Mesothelial cell of epicardium (in vitro differentiated cells): Measurements from ENCODE around the gene SALL2. TPM values are rescaled to one million over a fixed set of nuclear protein-coding genes. Genes with fewer than 3 reads are reported as not detected.

Source experiments
- DNase-seq, 2 experiments: peaks; one replicate each; pipeline ENCODE4 v3.0.0; 2021; ENCODE audit warnings: low spot score in 2 of 2; ENCODE audit not compliant: unreplicated experiment in 2 of 2
- H3K27ac Mint-ChIP-seq: 2 replicates; pipeline ENCODE4 v1.8.0; 2021; ENCODE audit warnings: mixed read lengths
- H3K27me3 Mint-ChIP-seq: 2 replicates; pipeline ENCODE4 v1.8.0; 2021; ENCODE audit warnings: low read depth, mixed read lengths
- H3K36me3 Mint-ChIP-seq: 2 replicates; pipeline ENCODE4 v1.8.0; 2021; ENCODE audit warnings: mixed read lengths
- H3K4me1 Mint-ChIP-seq: 2 replicates; pipeline ENCODE4 v1.8.0; 2021; ENCODE audit warnings: mixed read lengths
- H3K4me3 Mint-ChIP-seq: 2 replicates; pipeline ENCODE4 v1.8.0; 2021; ENCODE audit warnings: mild to moderate bottlenecking, moderate library complexity, mixed read lengths
- H3K9me3 Mint-ChIP-seq: 2 replicates; pipeline ENCODE4 v1.8.0; 2021; ENCODE audit warnings: mixed read lengths
- total RNA-seq: library from RNA; stranded (reverse); gene quantifications from 3 replicates; pipeline ENCODE4 v1.2.1, GENCODE V29; 2021
- TF ChIP-seq, protein P1 (sequence below): fragments of 200-600 bp; sonication (generic); IDR thresholded peaks from one replicate; pipeline ENCODE4 v1.5.0; 2021; ENCODE audit warnings: antibody characterized with exemption; ENCODE audit not compliant: unreplicated experiment

The SALL2 gene
- total RNA-seq, 1 donor from 2014 or later = 44.6 TPM

DNA sequence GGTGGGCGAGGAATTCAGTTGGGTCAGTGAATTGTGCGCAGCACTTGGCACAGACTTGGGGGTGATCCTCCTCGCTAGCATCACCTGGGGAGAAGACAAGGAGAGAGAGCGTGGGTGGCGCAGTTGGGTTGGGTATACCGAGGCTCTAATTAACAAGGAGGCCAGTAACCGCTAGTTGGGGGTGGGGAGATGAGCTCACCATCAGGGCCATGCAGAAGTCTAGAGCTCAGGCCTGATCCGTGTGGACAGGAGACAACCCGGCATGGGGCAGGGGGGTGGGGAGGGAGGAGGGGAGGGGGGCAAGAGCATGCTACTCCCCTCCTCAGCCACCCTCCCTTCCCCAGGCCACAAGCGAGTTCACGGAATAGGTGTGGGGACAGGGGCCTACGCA is 580 bp downstream of the SALL2 start:
- Mint-ChIP-seq H3K36me3 (peaks cover 30% of the 10 kb centered on the region), H3K27me3 (no peaks in the 10 kb centered on the region), H3K27ac (peak overlapping the region; percentile 51), H3K9me3 (no peaks in the 10 kb centered on the region), H3K4me3 (peak overlapping the region; percentile 80), H3K4me1 (peaks cover 30% of the 10 kb centered on the region)
- TF ChIP-seq, protein P1, sequence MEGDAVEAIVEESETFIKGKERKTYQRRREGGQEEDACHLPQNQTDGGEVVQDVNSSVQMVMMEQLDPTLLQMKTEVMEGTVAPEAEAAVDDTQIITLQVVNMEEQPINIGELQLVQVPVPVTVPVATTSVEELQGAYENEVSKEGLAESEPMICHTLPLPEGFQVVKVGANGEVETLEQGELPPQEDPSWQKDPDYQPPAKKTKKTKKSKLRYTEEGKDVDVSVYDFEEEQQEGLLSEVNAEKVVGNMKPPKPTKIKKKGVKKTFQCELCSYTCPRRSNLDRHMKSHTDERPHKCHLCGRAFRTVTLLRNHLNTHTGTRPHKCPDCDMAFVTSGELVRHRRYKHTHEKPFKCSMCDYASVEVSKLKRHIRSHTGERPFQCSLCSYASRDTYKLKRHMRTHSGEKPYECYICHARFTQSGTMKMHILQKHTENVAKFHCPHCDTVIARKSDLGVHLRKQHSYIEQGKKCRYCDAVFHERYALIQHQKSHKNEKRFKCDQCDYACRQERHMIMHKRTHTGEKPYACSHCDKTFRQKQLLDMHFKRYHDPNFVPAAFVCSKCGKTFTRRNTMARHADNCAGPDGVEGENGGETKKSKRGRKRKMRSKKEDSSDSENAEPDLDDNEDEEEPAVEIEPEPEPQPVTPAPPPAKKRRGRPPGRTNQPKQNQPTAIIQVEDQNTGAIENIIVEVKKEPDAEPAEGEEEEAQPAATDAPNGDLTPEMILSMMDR = no peak
- no peak for DNase-seq

DNA sequence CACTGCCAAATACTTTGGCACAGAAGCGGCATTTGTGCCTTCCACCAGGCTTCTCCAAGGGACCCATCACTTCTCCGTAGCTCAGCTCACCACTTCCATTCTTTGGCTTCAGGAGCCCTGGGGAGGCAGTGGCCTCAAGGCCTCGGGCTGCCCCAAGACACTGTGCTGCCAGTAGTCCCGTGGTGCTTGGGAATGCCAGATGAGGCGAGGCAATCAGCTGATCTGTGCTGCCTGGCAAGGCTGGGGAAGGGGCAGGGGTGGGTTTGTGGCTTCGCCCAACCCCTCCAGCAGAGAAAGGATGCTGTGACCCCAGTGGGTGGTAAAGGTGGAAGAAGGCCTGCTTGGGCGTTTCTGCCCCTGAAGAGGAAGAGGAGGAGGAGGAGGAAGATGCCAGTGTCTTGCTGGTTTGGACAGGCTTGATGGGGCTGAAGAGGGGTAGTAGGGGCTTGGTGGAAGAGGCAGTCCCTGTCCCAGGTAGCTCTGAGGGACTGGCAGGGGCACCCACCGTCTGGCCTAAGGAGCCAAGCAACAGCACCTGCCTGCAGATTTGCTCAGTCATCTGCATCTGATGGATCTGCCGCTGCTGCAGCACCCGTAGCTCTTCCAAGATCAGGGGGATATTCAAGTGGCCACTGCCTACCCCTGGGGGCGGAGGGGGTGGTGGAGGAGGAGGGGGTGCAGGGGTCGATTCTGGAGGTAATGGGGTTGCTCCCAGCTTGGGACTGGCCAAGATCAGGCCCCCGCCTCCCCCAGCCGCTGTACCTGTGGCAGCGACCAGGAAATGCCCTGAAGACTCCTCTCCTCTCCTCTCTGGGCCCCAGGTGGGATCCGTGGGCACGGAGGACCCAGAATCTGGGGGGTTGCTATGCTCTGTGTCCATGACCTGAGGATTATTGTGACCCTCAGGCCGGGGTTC is 1.3 kb downstream of the SALL2 start:
- Mint-ChIP-seq H3K4me3 (peak overlapping the region; percentile 80), H3K9me3 (no peaks in the 10 kb centered on the region), H3K36me3 (peaks cover 32% of the 10 kb centered on the region), H3K4me1 (peaks cover 30% of the 10 kb centered on the region), H3K27me3 (no peaks in the 10 kb centered on the region), H3K27ac (peak overlapping the region; percentile 51)
- no peak for DNase-seq
- TF ChIP-seq, protein P1 = no peak

DNA sequence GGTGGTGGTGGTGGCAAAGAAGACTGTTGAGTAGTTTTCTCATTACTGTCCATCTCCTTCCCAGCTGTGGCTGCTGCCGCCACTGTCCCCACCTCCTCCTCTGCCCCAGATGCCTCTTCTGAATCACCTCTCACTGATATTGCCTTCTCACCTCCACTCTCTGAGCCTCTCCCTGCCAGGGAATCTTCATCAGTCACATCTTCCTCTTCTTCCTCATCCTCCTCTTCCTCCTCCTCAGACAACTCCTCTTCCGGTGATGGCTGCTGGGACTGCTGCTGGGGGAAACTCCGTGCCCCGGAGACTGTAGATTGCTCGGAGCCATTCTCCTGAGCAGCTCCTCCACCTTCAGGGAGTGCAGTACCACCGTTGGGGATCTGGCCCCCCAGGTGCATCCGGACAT is 2.9 kb downstream of the SALL2 start:
- Mint-ChIP-seq H3K4me1 (peaks cover 28% of the 10 kb centered on the region), H3K4me3 (no peak overlapping the region), H3K9me3 (no peaks in the 10 kb centered on the region), H3K36me3 (peaks cover 32% of the 10 kb centered on the region), H3K27me3 (no peaks in the 10 kb centered on the region), H3K27ac (no peak overlapping the region)
- DNase-seq = no peak
- TF ChIP-seq, protein P1 = no peak

DNA sequence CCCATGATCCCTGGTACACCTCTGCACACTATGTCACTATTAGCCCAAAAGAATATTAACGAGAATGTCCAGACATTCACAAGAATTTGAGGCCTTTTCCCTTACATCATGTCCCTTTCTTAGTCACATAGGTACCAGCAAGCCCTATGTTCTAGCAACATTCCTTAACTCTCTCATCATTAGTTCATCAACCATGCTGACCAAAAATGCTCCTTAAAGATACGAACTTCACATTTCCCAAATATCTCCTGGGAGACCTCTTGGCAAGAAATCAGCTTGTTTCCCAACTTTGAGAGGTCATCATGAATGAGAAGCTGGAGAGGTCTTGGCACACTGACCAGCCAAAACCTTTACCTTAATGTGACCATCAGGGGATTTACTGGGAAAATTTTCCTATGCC is 4.6 kb downstream of the SALL2 start:
- H3K27me3 Mint-ChIP-seq = no peaks in the 10 kb centered on the region
- peaks cover 32% of the 10 kb centered on the region for H3K36me3 Mint-ChIP-seq
- H3K27ac Mint-ChIP-seq = no peak overlapping the region
- no peak for DNase-seq
- no peaks in the 10 kb centered on the region for H3K9me3 Mint-ChIP-seq
- peaks cover 20% of the 10 kb centered on the region for H3K4me1 Mint-ChIP-seq
- TF ChIP-seq, protein P1 = no peak
- no peak overlapping the region for H3K4me3 Mint-ChIP-seq

DNA sequence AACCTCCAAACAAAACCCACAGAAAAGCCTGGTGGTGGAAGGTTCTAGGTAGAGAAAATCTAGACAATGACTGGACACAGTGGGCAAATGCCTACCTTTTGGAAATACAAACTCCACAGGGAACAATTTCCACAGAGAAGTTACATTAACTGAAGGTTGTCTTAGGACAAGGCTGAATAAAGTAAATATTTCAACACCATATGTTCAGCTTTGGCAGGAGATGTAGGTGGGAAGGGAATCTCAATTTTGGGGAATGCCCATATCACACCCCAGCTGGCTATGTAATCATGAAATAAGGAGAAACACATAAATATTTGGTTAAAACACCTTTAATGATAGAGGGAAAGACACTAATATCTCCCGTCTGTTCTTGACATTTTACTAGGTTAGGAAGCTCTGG is 5.4 kb downstream of the SALL2 start:
- TF ChIP-seq, protein P1 = no peak
- DNase-seq = no peak
- Mint-ChIP-seq H3K4me3 (no peak overlapping the region), H3K4me1 (peaks cover 20% of the 10 kb centered on the region), H3K27ac (no peak overlapping the region), H3K36me3 (peaks cover 32% of the 10 kb centered on the region), H3K9me3 (no peaks in the 10 kb centered on the region), H3K27me3 (no peaks in the 10 kb centered on the region)
